Skeletal muscle satellite cell (primary cell): ENCODE data around the gene AKR1C4.
"Not testable (repeated sequence)": the region's sequence is repeated elsewhere in the genome, so short reads cannot be mapped to it uniquely, and the experiment has no call there.

ENCODE experiments used
- H3K27me3 ChIP-seq: 2 replicates; pipeline ENCODE4 v1.7.0; 2013; ENCODE audit warnings: low read length; ENCODE audit not compliant: control insufficient read depth, insufficient read depth
- H3K36me3 ChIP-seq: 2 replicates; pipeline ENCODE4 v1.7.0; 2013; ENCODE audit warnings: mild to moderate bottlenecking, control low read depth, low read length; ENCODE audit not compliant: insufficient read depth
- H3K4me1 ChIP-seq: 2 replicates; pipeline ENCODE4 v1.7.0; 2013; ENCODE audit warnings: low read length; ENCODE audit not compliant: control insufficient read depth, insufficient read depth
- H3K4me2 ChIP-seq: 2 replicates; pipeline ENCODE4 v1.7.0; 2013; ENCODE audit warnings: mild to moderate bottlenecking, low read length
- H3K4me3 ChIP-seq: 2 replicates; pipeline ENCODE4 v1.7.0; 2013; ENCODE audit warnings: low read length
- H3K9ac ChIP-seq: 2 replicates; pipeline ENCODE4 v1.7.0; 2013; ENCODE audit warnings: mild to moderate bottlenecking, low read depth, low read length, moderate library complexity
- H3K9me3 ChIP-seq: replicated peaks from 2 replicates; pipeline ENCODE4 v1.7.0; 2013; ENCODE audit warnings: mild to moderate bottlenecking, control low read depth, low read length

The AKR1C4 gene

GRCh38 chr10:5210261-5210660 is 13.6 kb downstream of the AKR1C4 start:
- H3K4me2 ChIP-seq, H3K9ac ChIP-seq, H3K9me3 ChIP-seq, H3K36me3 ChIP-seq, H3K4me1 ChIP-seq, H3K27me3 ChIP-seq, H3K4me3 ChIP-seq: not testable (repeated sequence)

DNA sequence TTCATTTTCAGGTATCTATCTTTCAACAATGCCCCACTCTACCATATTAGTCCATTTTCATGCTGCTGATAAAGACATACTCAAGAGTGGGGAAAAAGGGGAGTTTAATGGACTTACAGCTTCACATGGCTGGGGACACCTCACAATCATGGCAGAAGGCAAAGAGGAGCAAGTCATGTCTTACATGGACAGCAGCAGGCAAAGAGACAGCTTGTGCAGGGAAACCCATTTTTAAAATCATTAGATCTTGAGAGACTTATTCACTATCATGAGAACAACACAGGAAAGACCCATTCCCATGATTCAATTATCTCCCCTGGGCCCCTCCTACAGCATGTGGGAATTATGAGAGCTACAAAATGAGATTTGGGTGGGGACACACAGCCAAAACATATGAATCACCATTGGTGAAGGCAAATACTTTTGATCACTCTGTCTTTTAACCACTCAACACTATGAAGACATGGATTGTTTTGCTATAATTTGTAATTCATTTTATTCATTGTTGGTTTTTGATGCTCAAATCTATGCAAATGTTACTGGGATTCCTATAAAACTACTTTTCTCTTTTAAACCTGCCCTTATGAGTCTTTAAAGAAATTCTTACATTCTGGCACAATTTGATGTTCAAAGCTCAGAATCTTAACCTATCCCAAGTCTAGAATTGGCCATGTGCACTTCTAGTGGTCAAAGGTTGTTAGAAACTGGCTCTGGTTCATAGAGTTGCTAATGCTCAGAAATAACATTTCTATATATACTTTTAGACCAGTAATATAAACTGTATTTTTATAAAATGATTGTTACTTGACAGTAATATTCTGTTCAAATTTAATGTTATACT is 15.3 kb downstream of the AKR1C4 start:
- Histone ChIP-seq H3K4me3 (no peak overlapping the region), H3K4me2 (no peak overlapping the region), H3K4me1 (no peaks in the 10 kb centered on the region), H3K36me3 (no peaks in the 10 kb centered on the region), H3K9me3 (no peaks in the 10 kb centered on the region), H3K27me3 (peaks cover 3% of the 10 kb centered on the region), H3K9ac (no peak overlapping the region)

DNA sequence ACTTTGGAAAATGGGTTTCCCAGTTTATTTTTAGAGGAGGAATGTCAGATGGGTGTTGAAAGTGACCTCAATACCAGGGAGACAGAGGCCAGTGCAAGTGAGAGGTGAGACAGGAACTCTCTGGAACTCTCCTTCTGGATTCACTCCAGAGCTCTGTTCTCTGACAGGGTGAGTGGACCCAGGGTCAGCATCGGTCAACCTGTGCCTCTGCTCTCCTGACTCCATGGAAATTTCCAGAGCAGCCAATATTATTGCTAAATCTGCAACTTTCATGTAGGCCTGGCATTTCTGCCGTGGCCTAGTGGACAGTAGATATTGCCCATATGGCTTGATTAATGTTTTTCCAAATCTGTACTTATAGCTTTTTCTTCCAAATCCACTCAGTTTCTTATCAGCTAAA is 20.2 kb downstream of the AKR1C4 start:
- no peak overlapping the region for H3K4me2 ChIP-seq
- no peaks in the 10 kb centered on the region for H3K36me3 ChIP-seq
- H3K4me1 ChIP-seq: no peaks in the 10 kb centered on the region
- no peak overlapping the region for H3K9ac ChIP-seq
- no peak overlapping the region for H3K4me3 ChIP-seq
- H3K9me3 ChIP-seq: no peaks in the 10 kb centered on the region
- H3K27me3 ChIP-seq: no peaks in the 10 kb centered on the region

DNA sequence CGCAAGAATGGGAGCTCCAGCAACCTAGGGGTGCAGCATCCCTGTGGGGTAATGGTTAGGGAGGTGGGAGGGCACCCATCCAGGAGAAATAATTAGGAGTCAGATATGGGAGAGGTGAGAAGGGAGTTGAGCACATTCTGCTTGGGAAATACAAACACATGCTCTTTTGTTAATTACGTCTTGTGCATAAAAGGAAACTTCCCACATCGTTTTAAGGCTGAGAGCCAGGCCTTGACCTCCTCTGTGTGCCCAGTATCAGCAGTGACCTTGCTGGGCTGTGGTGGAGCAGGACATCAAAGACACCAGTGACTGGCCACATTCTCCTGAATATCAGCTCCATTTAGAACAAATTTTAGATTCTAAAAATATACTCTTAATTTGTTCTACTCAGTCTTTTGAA is 22.6 kb downstream of the AKR1C4 start:
- H3K36me3 ChIP-seq: no peaks in the 10 kb centered on the region
- H3K27me3 ChIP-seq: no peaks in the 10 kb centered on the region
- H3K9ac ChIP-seq: no peak overlapping the region
- H3K4me1 ChIP-seq: no peaks in the 10 kb centered on the region
- H3K4me3 ChIP-seq: no peak overlapping the region
- no peak overlapping the region for H3K4me2 ChIP-seq
- H3K9me3 ChIP-seq: no peaks in the 10 kb centered on the region

- H3K4me1 ChIP-seq, H3K4me3 ChIP-seq, H3K36me3 ChIP-seq, H3K4me2 ChIP-seq, H3K9me3 ChIP-seq, H3K27me3 ChIP-seq, H3K9ac ChIP-seq: not testable (repeated sequence)
Measured at GRCh38 chr10:5222942-5223341, 26.3 kb downstream of the AKR1C4 start.

GRCh38 chr10:5229019-5229418 is 32.4 kb downstream of the AKR1C4 start:
- H3K4me2 ChIP-seq: no peak overlapping the region

GRCh38 chr10:5233324-5233723 is 36.7 kb downstream of the AKR1C4 start:
- H3K4me3 ChIP-seq: no peak overlapping the region
- H3K9me3 ChIP-seq: no peaks in the 10 kb centered on the region

More at GRCh38 chr10:5229019-5229418, 32.4 kb downstream of the AKR1C4 start:
- H3K9ac ChIP-seq: no peak overlapping the region
- H3K9me3 ChIP-seq: no peaks in the 10 kb centered on the region
- H3K4me1 ChIP-seq: no peaks in the 10 kb centered on the region
- H3K4me3 ChIP-seq: no peak overlapping the region
- H3K27me3 ChIP-seq: no peaks in the 10 kb centered on the region
- no peaks in the 10 kb centered on the region for H3K36me3 ChIP-seq

GRCh38 chr10:5234106-5234860 is 37.6 kb downstream of the AKR1C4 start:
- Histone ChIP-seq H3K4me1 (no peaks in the 10 kb centered on the region), H3K36me3 (no peaks in the 10 kb centered on the region), H3K4me2 (no peak overlapping the region), H3K9me3 (no peaks in the 10 kb centered on the region), H3K9ac (no peak overlapping the region), H3K27me3 (no peaks in the 10 kb centered on the region), H3K4me3 (no peak overlapping the region)

More at GRCh38 chr10:5233324-5233723, 36.7 kb downstream of the AKR1C4 start:
- Histone ChIP-seq H3K36me3 (no peaks in the 10 kb centered on the region), H3K4me1 (no peaks in the 10 kb centered on the region), H3K27me3 (no peaks in the 10 kb centered on the region), H3K4me2 (no peak overlapping the region), H3K9ac (no peak overlapping the region)

GRCh38 chr10:5237541-5237940 is 40.9 kb downstream of the AKR1C4 start:
- not testable (repeated sequence) for H3K9ac ChIP-seq, H3K4me1 ChIP-seq, H3K27me3 ChIP-seq, H3K36me3 ChIP-seq, H3K4me2 ChIP-seq, H3K9me3 ChIP-seq, H3K4me3 ChIP-seq

- peaks cover 3% of the 10 kb centered on the region for H3K27me3 ChIP-seq
- no peak overlapping the region for H3K4me3 ChIP-seq
- no peak overlapping the region for H3K4me2 ChIP-seq
- no peaks in the 10 kb centered on the region for H3K4me1 ChIP-seq
- no peak overlapping the region for H3K9ac ChIP-seq
- H3K36me3 ChIP-seq: no peaks in the 10 kb centered on the region
- no peaks in the 10 kb centered on the region for H3K9me3 ChIP-seq
Measured at GRCh38 chr10:5242585-5242984, 45.9 kb downstream of the AKR1C4 start.

DNA sequence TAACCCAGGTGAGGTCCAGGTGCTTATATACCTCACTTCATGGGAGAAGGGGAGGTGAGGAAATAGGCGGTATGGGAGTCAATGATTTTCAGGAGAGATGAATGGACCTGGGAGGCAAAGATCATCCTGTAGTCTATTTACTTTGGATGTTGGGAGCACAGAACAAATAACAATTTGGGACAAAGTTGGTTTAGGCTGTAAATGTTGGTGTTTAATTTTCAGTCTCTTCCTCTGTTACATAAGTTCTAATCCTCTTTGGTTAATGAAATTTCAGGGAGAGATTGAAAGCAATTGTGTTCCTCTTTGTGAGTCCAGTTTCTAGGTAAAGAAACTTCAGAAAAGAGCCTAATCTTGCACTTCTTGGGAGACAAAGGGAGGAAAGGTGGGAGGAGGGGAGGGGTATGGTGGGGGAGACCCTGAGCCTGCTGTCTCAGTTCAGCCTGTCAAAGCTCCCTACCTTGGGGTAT is 46.9 kb downstream of the AKR1C4 start:
- Histone ChIP-seq H3K36me3 (no peaks in the 10 kb centered on the region), H3K4me3 (no peak overlapping the region), H3K4me1 (no peaks in the 10 kb centered on the region), H3K9ac (no peak overlapping the region), H3K4me2 (no peak overlapping the region), H3K9me3 (no peaks in the 10 kb centered on the region), H3K27me3 (peaks cover 3% of the 10 kb centered on the region)
